A549 (cell line): ENCODE data around the gene MYO6.

ENCODE experiments used
- POLR2A ChIP-seq: IDR thresholded peaks from 2 replicates; pipeline ENCODE4 v1.6.1; 2012; ENCODE audit warnings: mild to moderate bottlenecking, low read length
- RAD21 ChIP-seq, 2 experiments: fragments of >200 bp in 1 of 2; sonication (Bioruptor Twin) in 1 of 2; formaldehyde crosslinking in 1 of 2; IDR thresholded peaks in 1 of 2; conservative IDR thresholded peaks in 1 of 2; 2 replicates in 1 of 2; 3 replicates in 1 of 2; pipeline ENCODE4 v1.6.1; 2012 to 2018; ENCODE audit warnings: inconsistent platforms in 1 of 2
- RCOR1 ChIP-seq: fragments of 150-350 bp; IDR thresholded peaks from 2 replicates; pipeline ENCODE4 v1.6.1; 2014; ENCODE audit warnings: antibody characterized with exemption, low read length, low read depth
- TF ChIP-seq, protein P1 (sequence below): fragments of >200 bp; sonication (Bioruptor Twin); formaldehyde crosslinking; IDR thresholded peaks from 3 replicates; pipeline ENCODE4 v1.5.1; 2016

DNA sequence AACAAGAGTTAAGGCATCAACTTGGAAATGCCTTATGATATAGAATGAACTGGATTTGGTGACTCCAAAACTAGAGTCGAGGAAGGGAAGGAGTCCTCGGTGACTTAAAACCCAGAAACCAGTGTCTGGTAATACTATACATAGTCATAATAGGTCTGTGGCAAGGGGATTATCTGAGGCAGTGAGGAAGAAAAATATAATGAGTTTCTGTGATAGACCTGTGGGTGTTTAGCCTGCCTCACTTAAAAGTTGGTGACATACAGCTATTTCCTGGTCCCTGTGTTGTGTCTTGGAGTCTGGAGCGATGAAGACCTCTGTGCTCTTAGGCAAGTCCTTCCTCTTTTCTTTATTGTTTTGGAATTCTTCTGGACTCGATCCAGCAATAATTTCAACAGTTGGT, 5.1 kb upstream of the MYO6 start:
- TF ChIP-seq RAD21 (conservative IDR thresholded peaks at IDR 0.05 in 1 of 2, IDR thresholded peaks at IDR 0.05 in 1 of 2) (no peak), POLR2A (no peak), RCOR1 (no peak)
- TF ChIP-seq, protein P1, sequence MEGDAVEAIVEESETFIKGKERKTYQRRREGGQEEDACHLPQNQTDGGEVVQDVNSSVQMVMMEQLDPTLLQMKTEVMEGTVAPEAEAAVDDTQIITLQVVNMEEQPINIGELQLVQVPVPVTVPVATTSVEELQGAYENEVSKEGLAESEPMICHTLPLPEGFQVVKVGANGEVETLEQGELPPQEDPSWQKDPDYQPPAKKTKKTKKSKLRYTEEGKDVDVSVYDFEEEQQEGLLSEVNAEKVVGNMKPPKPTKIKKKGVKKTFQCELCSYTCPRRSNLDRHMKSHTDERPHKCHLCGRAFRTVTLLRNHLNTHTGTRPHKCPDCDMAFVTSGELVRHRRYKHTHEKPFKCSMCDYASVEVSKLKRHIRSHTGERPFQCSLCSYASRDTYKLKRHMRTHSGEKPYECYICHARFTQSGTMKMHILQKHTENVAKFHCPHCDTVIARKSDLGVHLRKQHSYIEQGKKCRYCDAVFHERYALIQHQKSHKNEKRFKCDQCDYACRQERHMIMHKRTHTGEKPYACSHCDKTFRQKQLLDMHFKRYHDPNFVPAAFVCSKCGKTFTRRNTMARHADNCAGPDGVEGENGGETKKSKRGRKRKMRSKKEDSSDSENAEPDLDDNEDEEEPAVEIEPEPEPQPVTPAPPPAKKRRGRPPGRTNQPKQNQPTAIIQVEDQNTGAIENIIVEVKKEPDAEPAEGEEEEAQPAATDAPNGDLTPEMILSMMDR: no peak
